Ovary (tissue), 9 donors: Measurements from ENCODE around the gene KREMEN1. TPM values are rescaled to one million over a fixed set of nuclear protein-coding genes. Genes with fewer than 3 reads are reported as not detected.

ENCODE experiments used
- DNase-seq, 5 donors: peaks; one replicate each; pipeline ENCODE4 v3.0.0-alpha.2; 2019 to 2020
- H3K27ac ChIP-seq, 2 donors: fragments of 200-600 bp; one replicate each; pipeline versions ENCODE4 v1.5.1 to v1.8.0; 2019 to 2022
- H3K27me3 ChIP-seq: fragments of 200-600 bp; one replicate; pipeline ENCODE4 v1.8.0; 2022
- H3K36me3 ChIP-seq: fragments of 200-600 bp; sonication (generic); one replicate; pipeline ENCODE4 v1.5.1; 2019
- H3K4me1 ChIP-seq: one replicate; pipeline ENCODE4 v1.8.1; 2013; ENCODE audit warnings: mild to moderate bottlenecking, moderate library complexity; ENCODE audit not compliant: insufficient read depth
- H3K4me3 ChIP-seq: fragments of 200-600 bp; sonication (generic); one replicate; pipeline ENCODE4 v1.5.1; 2017
- H3K9me3 ChIP-seq, 2 donors: fragments of 200-600 bp in 1 of 2; sonication (generic) in 1 of 2; one replicate each; pipeline versions ENCODE4 v1.5.1 to v1.8.1; 2013 to 2019; ENCODE audit warnings: mild to moderate bottlenecking in 1 of 2, moderate library complexity in 1 of 2
- EP300 ChIP-seq: sonication (generic); formaldehyde crosslinking; IDR thresholded peaks from one replicate; pipeline ENCODE4 v1.6.1; 2017; ENCODE audit warnings: antibody characterized with exemption
- POLR2A ChIP-seq: fragments of 450-650 bp; IDR thresholded peaks from one replicate; pipeline ENCODE4 v1.6.1; 2017; ENCODE audit warnings: antibody characterized with exemption, mild to moderate bottlenecking, moderate library complexity
- WGBS, 3 donors: extraction: QIAGEN DNeasy Blood & Tissue Kit in 1 of 3; methylation state at CpG; one replicate each; pipeline versions ENCODE4 v1.1.5 to v1.1.7; 2013 to 2017; 5-methylcytosine and 5-hydroxymethylcytosine counted together
- intact Hi-C, 4 donors: fragments of 100-400 bp; cut with DNase I; formaldehyde crosslinking; loops; one replicate each; pipeline versions ENCODE4 v1.11.0 to v1.15.1; 2022 to 2023
- polyA plus RNA-seq, 2 donors: library from polyadenylated mRNA; stranded (reverse); fragments of 200-250 nt in 1 of 2; fragments of 350-450 nt in 1 of 2; fragmentation: Illumina TruSeq in 1 of 2; extraction: RNeasy Lipid Tissue Mini Kit (QIAGEN cat#74804) in 1 of 2; gene quantifications; one replicate each; pipeline ENCODE4 v1.2.3, GENCODE V29; 2013 to 2014
- total RNA-seq, 7 donors: library from RNA; depleted of rRNA in 2 of 7; stranded (reverse); fragments of >200 nt in 2 of 7; fragmentation: NEBNext Ultra II Directional in 3 of 7; extraction: Animal tissue kit (Norgen Biotek cat#: 25700) in 3 of 7; gene quantifications; one replicate each; pipeline versions ENCODE4 v1.1.0 to v1.2.4, GENCODE V29; 2016 to 2023
- TF ChIP-seq, protein P1 (sequence below), 3 donors: fragments of 450-650 bp in 2 of 3; fragments of 200-600 bp in 1 of 3; IDR thresholded peaks; one replicate each; pipeline versions ENCODE4 v1.5.1 to v1.8.0; 2016 to 2022; ENCODE audit warnings: antibody characterized with exemption in 3 of 3, mild to moderate bottlenecking in 1 of 3
- donor health status: DM: no; HTN: no; CAD: no; lungs with moderate emphysema.
- donor health status: DM: no; HTN: no; CAD: no.
- donor health status: Bipolar disorder and iron deficiency.
- donor health status: DM: yes; HTN: yes; CAD: no.
- donor health status: DM: no; HTN: no; CAD: no.
- donor health status: DM: yes; HTN: yes; CAD: no.

Gene KREMEN1
- total and polyA plus RNA-seq, 9 donors: 15.4 to 49.5 (median 35.6) TPM

DNA sequence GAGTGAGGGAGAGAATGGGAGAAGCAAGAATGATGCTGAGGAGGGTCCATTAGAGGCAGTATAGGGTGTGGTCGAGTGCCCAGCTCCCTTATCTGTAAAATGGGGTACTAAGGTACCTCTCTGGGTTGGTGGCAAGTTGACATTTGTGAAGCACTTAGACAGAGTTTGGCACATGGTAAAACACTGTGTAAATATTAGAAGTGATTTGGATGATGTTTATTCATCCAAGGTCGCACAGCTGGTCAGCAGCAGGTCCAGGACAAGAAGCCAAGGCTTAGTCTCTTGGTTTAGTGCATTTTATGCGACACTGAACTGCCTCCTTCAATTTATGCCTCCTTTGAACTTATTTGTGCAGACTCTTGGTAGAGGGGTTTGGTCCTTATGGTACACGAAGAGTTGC lies 19.4 kb downstream of the KREMEN1 start:
- Histone ChIP-seq H3K27me3 (no peaks in the 10 kb centered on the region), H3K27ac (peak overlapping the region in 1 of 2 donors; percentile 80), H3K4me3 (no peak overlapping the region), H3K4me1 (peaks cover 40% of the 10 kb centered on the region), H3K9me3 (no peaks in the 10 kb centered on the region), H3K36me3 (no peaks in the 10 kb centered on the region)
- TF ChIP-seq EP300: no peak
- TF ChIP-seq, protein P1, sequence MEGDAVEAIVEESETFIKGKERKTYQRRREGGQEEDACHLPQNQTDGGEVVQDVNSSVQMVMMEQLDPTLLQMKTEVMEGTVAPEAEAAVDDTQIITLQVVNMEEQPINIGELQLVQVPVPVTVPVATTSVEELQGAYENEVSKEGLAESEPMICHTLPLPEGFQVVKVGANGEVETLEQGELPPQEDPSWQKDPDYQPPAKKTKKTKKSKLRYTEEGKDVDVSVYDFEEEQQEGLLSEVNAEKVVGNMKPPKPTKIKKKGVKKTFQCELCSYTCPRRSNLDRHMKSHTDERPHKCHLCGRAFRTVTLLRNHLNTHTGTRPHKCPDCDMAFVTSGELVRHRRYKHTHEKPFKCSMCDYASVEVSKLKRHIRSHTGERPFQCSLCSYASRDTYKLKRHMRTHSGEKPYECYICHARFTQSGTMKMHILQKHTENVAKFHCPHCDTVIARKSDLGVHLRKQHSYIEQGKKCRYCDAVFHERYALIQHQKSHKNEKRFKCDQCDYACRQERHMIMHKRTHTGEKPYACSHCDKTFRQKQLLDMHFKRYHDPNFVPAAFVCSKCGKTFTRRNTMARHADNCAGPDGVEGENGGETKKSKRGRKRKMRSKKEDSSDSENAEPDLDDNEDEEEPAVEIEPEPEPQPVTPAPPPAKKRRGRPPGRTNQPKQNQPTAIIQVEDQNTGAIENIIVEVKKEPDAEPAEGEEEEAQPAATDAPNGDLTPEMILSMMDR (IDR thresholded peaks at IDR 0.05): no peak
- no peak for TF ChIP-seq POLR2A
- no peak for DNase-seq
- WGBS, 3 donors: 25 to 54% (median 40%) methylated on average over 4 of the region's 4 CpGs
- intact Hi-C loops: no loop called here

DNA sequence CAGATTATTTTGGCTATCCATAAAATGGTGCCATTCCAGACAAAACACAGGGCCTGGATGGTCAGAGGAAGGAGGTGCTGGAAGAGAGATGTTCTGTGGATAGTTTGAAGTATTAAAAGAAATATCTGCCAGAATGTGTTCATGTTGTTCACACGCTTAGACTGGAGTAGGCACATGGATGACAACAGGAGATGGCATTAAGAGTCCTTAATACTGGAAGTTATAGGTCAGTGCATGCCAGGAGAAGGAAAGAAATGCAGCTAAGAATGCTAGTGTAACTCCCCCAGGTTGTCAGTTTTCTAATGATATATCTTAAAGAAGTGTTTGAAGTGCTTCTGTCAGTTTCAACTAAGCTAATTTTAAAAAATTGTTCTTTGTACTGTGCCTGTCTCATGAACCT lies 20.2 kb downstream of the KREMEN1 start:
- H3K4me3 ChIP-seq: no peak overlapping the region
- TF ChIP-seq EP300 (no peak), POLR2A (no peak)
- TF ChIP-seq, protein P1 (IDR thresholded peaks at IDR 0.05): no peak
- 50 to 66% (median 54%) methylated on average over 1 of the region's 1 CpG for WGBS, 3 donors
- no peak for DNase-seq
- intact Hi-C loops: no loop called here
- H3K4me1 ChIP-seq: peaks cover 43% of the 10 kb centered on the region
- H3K27ac ChIP-seq: peak overlapping the region in 1 of 2 donors; percentile 80
- H3K36me3 ChIP-seq: no peaks in the 10 kb centered on the region
- no peaks in the 10 kb centered on the region for H3K9me3 ChIP-seq
- no peaks in the 10 kb centered on the region for H3K27me3 ChIP-seq

DNA sequence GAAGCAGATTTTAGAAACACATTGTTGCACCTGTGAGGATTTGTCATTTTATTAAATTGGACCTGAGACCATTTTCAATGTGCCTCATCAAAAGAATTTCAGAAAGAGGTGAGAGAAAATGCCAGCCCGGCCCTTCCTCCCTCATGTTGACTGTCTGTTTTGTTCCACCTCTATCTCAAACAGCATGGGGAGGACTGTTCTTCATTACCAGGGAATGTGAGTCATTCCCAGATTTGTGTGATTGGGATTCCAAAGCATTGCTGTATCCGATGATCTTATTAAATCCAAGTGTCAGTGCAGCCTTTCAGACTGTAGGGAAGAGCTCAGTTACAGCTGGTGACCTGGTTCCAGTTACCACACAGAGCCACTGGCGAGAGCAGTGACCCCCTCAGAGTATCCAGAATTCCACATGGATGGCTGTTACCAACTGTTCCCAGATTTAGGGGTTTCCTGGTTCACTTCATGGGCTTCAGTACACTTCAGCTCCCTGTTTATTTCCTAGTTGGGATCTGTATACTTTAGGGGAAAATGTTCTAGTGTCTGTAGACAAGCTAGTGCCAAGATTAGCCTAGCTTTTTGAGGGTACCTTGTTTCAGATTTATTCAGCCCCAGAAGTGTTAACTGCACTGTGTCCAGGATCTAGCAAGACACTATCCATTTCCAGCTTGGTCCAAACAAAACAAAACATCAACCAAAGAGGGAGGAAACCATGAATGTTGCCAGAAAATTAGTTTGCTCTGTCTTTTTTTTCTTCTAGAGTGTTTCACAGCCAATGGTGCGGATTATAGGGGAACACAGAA lies 20.9 kb downstream of the KREMEN1 start:
- H3K27ac ChIP-seq: peak overlapping the region in 1 of 2 donors; percentile 80
- intact Hi-C loops: no loop called here

DNA sequence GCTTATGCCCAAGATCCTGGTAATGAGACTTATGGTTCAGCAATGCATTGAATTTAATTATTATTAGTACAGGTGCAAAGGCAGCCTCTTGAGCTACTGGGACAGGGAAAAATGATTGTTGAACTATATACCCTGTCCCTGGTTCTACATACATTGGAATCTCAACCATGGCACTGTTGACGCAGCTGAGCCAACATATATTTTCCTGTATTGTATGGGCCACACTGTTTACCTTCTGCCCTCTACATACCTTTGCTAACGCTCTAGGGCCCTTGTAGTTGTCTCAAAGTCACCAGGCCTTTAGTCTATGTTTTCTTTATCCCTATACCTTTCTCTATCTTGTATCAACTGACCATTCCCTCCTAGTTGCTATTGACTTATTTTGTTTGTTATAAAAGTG lies 22.6 kb downstream of the KREMEN1 start:
- Histone ChIP-seq H3K27ac (peak overlapping the region in 1 of 2 donors; percentile 64), H3K4me1 (peaks cover 37% of the 10 kb centered on the region), H3K36me3 (no peaks in the 10 kb centered on the region), H3K4me3 (no peak overlapping the region), H3K9me3 (no peaks in the 10 kb centered on the region), H3K27me3 (no peaks in the 10 kb centered on the region)
- 97 to 98% (median 97%) methylated on average over 2 of the region's 2 CpGs for WGBS, 3 donors
- TF ChIP-seq EP300: no peak
- no peak for TF ChIP-seq POLR2A
- TF ChIP-seq, protein P1 (IDR thresholded peaks at IDR 0.05): no peak
- intact Hi-C loops: no loop called here
- no peak for DNase-seq

More for the DNA sequence above, 20.9 kb downstream of the KREMEN1 start:
- no peaks in the 10 kb centered on the region for H3K36me3 ChIP-seq
- peak in 2 of 5 donors; percentile 30 to 41 for DNase-seq
- TF ChIP-seq EP300 (no peak), POLR2A (no peak)
- TF ChIP-seq, protein P1 (IDR thresholded peaks at IDR 0.05): no peak
- H3K27me3 ChIP-seq: no peaks in the 10 kb centered on the region
- H3K4me3 ChIP-seq: no peak overlapping the region
- 6 to 13% (median 12%) methylated on average over 4 of the region's 4 CpGs for WGBS, 3 donors
- no peaks in the 10 kb centered on the region for H3K9me3 ChIP-seq
- H3K4me1 ChIP-seq: peaks cover 41% of the 10 kb centered on the region
